HG02870 (cell line): ENCODE measurements around the gene CYP3A7.
A peak's percentile ranks its signal among the peaks of the same experiment; 100 is the strongest.
"Not testable (repeated sequence)": the region's sequence is repeated elsewhere in the genome, so short reads cannot be mapped to it uniquely, and the experiment has no call there.

Source experiments
- ATAC-seq: cut with Tn5 transposase; IDR thresholded peaks from one replicate; pipeline ENCODE4 v1.9.1; 2021; ENCODE audit warnings: mild to moderate bottlenecking, moderate library complexity; ENCODE audit not compliant: unreplicated experiment

The CYP3A7 gene

GRCh38 chr7:99734987-99735386 is at the start of gene CYP3A7:
Gene CYP3A7 (minus strand): TSS chr7:99735196. CDS start chr7:99735093, 103 bp downstream.
- no peak for ATAC-seq

GRCh38 chr7:99784007-99784406 is 49.0 kb upstream of the CYP3A7 start, which contains the start of gene CYP3A4:
Gene CYP3A4 (minus strand): TSS chr7:99784184. CDS start chr7:99784081, 103 bp downstream.
- ATAC-seq: no peak

GRCh38 chr7:99782012-99782953 is 47.3 kb upstream of the CYP3A7 start:
- ATAC-seq: no peak

GRCh38 chr7:99780588-99780987 is 45.6 kb upstream of the CYP3A7 start:
- ATAC-seq: no peak

GRCh38 chr7:99779949-99780348 is 45.0 kb upstream of the CYP3A7 start:
- ATAC-seq: no peak

GRCh38 chr7:99778880-99779279 is 43.9 kb upstream of the CYP3A7 start:
- no peak for ATAC-seq

GRCh38 chr7:99773395-99773794 is 38.4 kb upstream of the CYP3A7 start:
- ATAC-seq: not testable (repeated sequence)

GRCh38 chr7:99772565-99772964 is 37.6 kb upstream of the CYP3A7 start:
- ATAC-seq: no peak

- not testable (repeated sequence) for ATAC-seq
Measured at GRCh38 chr7:99769494-99769893, 34.5 kb upstream of the CYP3A7 start.

GRCh38 chr7:99768471-99768870 is 33.5 kb upstream of the CYP3A7 start:
- no peak for ATAC-seq

- ATAC-seq: peak; percentile 62
Measured at GRCh38 chr7:99767662-99768061, 32.7 kb upstream of the CYP3A7 start.

- ATAC-seq: no peak
Measured at GRCh38 chr7:99766484-99767099, 31.6 kb upstream of the CYP3A7 start.

GRCh38 chr7:99764478-99764877 is 29.5 kb upstream of the CYP3A7 start:
- no peak for ATAC-seq

GRCh38 chr7:99762680-99763327 is 27.8 kb upstream of the CYP3A7 start:
- no peak for ATAC-seq

GRCh38 chr7:99755085-99755484 is 20.1 kb upstream of the CYP3A7 start:
- ATAC-seq: no peak

- no peak for ATAC-seq
Measured at GRCh38 chr7:99752356-99752755, 17.4 kb upstream of the CYP3A7 start.

GRCh38 chr7:99751322-99752052 is 16.5 kb upstream of the CYP3A7 start:
- not testable (repeated sequence) for ATAC-seq

- ATAC-seq: no peak
Measured at GRCh38 chr7:99748846-99749579, 14.0 kb upstream of the CYP3A7 start.

- ATAC-seq: not testable (repeated sequence)
Measured at GRCh38 chr7:99746915-99747314, 11.9 kb upstream of the CYP3A7 start.

- not testable (repeated sequence) for ATAC-seq
Measured at GRCh38 chr7:99745395-99745794, 10.4 kb upstream of the CYP3A7 start.
